ENCODE data around the gene KIF6. TPM values are rescaled to one million over a fixed set of nuclear protein-coding genes. Genes with fewer than 3 reads are reported as not detected.

KIF6 gene
- total RNA-seq, 1 experiment from 2014 or later = not detected

DNA sequence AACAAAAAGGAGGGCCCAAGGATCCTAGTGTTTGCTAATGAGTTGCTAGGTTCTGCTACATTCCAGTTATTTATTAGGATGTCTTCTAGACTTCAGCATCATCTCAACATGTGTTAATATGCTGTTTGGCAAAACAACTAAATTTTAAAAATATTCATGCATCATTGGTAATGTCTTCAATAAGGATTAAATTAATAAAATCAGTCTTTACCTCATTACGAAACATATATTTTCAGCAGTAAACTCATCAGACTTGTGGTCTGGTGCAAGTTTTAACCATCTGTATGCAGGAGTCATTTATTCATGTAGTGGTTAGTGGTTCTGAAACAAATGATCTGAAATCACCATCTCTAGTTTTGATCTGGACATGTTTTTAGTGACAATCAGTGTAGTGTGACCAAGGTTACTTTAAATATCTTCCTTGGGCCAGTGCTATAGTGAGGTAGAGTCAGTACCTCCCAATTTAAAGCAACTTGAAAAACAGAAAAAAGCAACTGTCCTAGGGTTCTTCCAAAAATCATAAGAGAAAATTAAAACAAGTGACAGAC, 317.7 kb downstream of the KIF6 start:
- CTCF ChIA-PET = no interaction called here
- POLR2A ChIA-PET = no interaction called here

More for the DNA sequence above, 317.7 kb downstream of the KIF6 start:
- H3K27me3 ChIP-seq (ENCODE audit: insufficient read depth, low read length) = no peaks in the 10 kb centered on the region
- intact Hi-C loops (cut with micrococcal nuclease) = no loop called here
- H3K9me2 ChIP-seq (ENCODE audit: insufficient read depth) = no peaks in the 10 kb centered on the region
- H3K4me1 ChIP-seq (ENCODE audit: control insufficient read depth in 1 of 2, insufficient read depth in 2 of 2, low read length in 2 of 2) = no peaks in the 10 kb centered on the region
- no peak overlapping the region for H3K4me2 ChIP-seq (ENCODE audit: low read length)
- H4K20me1 ChIP-seq (ENCODE audit: insufficient read depth) = no peaks in the 10 kb centered on the region
- no peak overlapping the region for H3K9ac ChIP-seq (ENCODE audit: low read length)
- H3K79me2 ChIP-seq (ENCODE audit: insufficient read depth, low read length) = no peaks in the 10 kb centered on the region
- no peak overlapping the region for H3K27ac ChIP-seq (ENCODE audit: low read depth, low read length)
- H2AFZ ChIP-seq (ENCODE audit: low read depth, low read length, poor library complexity, severe bottlenecking) = no peak overlapping the region
- RAD21 ChIA-PET (ENCODE audit: low non-redundant PET in 1 of 2, low total read pairs in 2 of 2, uncharacterized antibody in 2 of 2, unreplicated experiment in 2 of 2) = no interaction called here
- BruUV-seq (replicated peaks) = no TSS peak
- DNase-seq (ENCODE audit: low read depth, low spot score) (no peak), ATAC-seq (no peak)
- no peaks in the 10 kb centered on the region for H3K9me3 ChIP-seq (ENCODE audit: control insufficient read depth in 1 of 2, insufficient read depth in 1 of 2, low read depth in 1 of 2, low read length in 2 of 2)
- TF ChIP-seq, protein P1, sequence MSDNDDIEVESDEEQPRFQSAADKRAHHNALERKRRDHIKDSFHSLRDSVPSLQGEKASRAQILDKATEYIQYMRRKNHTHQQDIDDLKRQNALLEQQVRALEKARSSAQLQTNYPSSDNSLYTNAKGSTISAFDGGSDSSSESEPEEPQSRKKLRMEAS (IDR thresholded peaks at IDR 0.05) = no peak
- TF ChIP-seq, protein P2, sequence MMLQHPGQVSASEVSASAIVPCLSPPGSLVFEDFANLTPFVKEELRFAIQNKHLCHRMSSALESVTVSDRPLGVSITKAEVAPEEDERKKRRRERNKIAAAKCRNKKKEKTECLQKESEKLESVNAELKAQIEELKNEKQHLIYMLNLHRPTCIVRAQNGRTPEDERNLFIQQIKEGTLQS (IDR thresholded peaks at IDR 0.05) = no peak
- TF ChIP-seq JUND (IDR thresholded peaks at IDR 0.05) = no peak
- TF ChIP-seq, protein P3, sequence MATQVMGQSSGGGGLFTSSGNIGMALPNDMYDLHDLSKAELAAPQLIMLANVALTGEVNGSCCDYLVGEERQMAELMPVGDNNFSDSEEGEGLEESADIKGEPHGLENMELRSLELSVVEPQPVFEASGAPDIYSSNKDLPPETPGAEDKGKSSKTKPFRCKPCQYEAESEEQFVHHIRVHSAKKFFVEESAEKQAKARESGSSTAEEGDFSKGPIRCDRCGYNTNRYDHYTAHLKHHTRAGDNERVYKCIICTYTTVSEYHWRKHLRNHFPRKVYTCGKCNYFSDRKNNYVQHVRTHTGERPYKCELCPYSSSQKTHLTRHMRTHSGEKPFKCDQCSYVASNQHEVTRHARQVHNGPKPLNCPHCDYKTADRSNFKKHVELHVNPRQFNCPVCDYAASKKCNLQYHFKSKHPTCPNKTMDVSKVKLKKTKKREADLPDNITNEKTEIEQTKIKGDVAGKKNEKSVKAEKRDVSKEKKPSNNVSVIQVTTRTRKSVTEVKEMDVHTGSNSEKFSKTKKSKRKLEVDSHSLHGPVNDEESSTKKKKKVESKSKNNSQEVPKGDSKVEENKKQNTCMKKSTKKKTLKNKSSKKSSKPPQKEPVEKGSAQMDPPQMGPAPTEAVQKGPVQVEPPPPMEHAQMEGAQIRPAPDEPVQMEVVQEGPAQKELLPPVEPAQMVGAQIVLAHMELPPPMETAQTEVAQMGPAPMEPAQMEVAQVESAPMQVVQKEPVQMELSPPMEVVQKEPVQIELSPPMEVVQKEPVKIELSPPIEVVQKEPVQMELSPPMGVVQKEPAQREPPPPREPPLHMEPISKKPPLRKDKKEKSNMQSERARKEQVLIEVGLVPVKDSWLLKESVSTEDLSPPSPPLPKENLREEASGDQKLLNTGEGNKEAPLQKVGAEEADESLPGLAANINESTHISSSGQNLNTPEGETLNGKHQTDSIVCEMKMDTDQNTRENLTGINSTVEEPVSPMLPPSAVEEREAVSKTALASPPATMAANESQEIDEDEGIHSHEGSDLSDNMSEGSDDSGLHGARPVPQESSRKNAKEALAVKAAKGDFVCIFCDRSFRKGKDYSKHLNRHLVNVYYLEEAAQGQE (IDR thresholded peaks at IDR 0.05; ENCODE audit: low read depth) = no peak
- TF ChIP-seq POLR2A (IDR thresholded peaks at IDR 0.05; ENCODE audit: borderline replicate concordance, extremely low read depth, insufficient read depth, insufficient read length) = no peak
- TF ChIP-seq, protein P4, sequence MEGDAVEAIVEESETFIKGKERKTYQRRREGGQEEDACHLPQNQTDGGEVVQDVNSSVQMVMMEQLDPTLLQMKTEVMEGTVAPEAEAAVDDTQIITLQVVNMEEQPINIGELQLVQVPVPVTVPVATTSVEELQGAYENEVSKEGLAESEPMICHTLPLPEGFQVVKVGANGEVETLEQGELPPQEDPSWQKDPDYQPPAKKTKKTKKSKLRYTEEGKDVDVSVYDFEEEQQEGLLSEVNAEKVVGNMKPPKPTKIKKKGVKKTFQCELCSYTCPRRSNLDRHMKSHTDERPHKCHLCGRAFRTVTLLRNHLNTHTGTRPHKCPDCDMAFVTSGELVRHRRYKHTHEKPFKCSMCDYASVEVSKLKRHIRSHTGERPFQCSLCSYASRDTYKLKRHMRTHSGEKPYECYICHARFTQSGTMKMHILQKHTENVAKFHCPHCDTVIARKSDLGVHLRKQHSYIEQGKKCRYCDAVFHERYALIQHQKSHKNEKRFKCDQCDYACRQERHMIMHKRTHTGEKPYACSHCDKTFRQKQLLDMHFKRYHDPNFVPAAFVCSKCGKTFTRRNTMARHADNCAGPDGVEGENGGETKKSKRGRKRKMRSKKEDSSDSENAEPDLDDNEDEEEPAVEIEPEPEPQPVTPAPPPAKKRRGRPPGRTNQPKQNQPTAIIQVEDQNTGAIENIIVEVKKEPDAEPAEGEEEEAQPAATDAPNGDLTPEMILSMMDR (IDR thresholded peaks at IDR 0.05 in 2 of 3, conservative IDR thresholded peaks at IDR 0.05 in 1 of 3; ENCODE audit: borderline replicate concordance in 1 of 3, insufficient read depth in 1 of 3, low read depth in 2 of 3, low read length in 2 of 3) = no peak
- TF ChIP-seq EZH2phosphoT487 (IDR thresholded peaks at IDR 0.05; ENCODE audit: borderline replicate concordance) = no peak
- H3K36me3 ChIP-seq (ENCODE audit: control insufficient read depth in 1 of 2, insufficient read depth in 2 of 2, low read length in 2 of 2) = no peaks in the 10 kb centered on the region
- no peak overlapping the region for H3K4me3 ChIP-seq (replicated peaks in 1 of 2; ENCODE audit: low read depth in 1 of 2, low read length in 2 of 2)
